NT2/D1 (cell line): ENCODE measurements around the gene RAB11B.
A peak's percentile ranks its signal among the peaks of the same experiment; 100 is the strongest.
"Not testable (repeated sequence)": the region's sequence is repeated elsewhere in the genome, so short reads cannot be mapped to it uniquely, and the experiment has no call there.

Experiments
- DNase-seq: peaks from one replicate; pipeline ENCODE4 v3.0.0-alpha.2; 2011; ENCODE audit warnings: low read depth, low spot score
- H3K27me3 ChIP-seq: 2 replicates; pipeline ENCODE4 v1.6.0; 2011; ENCODE audit warnings: mild to moderate bottlenecking; ENCODE audit not compliant: insufficient read length, insufficient read depth
- H3K36me3 ChIP-seq: 2 replicates; pipeline ENCODE4 v1.6.1; 2011; ENCODE audit warnings: mild to moderate bottlenecking, low read length, mixed read lengths; ENCODE audit not compliant: insufficient read depth, insufficient read length
- H3K4me1 ChIP-seq: 2 replicates; pipeline ENCODE4 v1.5.1; 2011; ENCODE audit not compliant: insufficient read depth, insufficient read length
- H3K4me3 ChIP-seq: 2 replicates; pipeline ENCODE4 v1.5.1; 2011; ENCODE audit warnings: low read depth; ENCODE audit not compliant: insufficient read length
- H3K9ac ChIP-seq: 2 replicates; pipeline ENCODE4 v1.6.0; 2011; ENCODE audit warnings: low read depth; ENCODE audit not compliant: insufficient read length
- H3K9me3 ChIP-seq: 2 replicates; pipeline ENCODE4 v1.5.1; 2011; ENCODE audit warnings: mild to moderate bottlenecking, low read length; ENCODE audit not compliant: insufficient read depth
- SUZ12 ChIP-seq: IDR thresholded peaks from 2 replicates; pipeline ENCODE4 v1.6.1; 2011; ENCODE audit not compliant: insufficient read length, insufficient read depth; ENCODE audit errors: extremely low read depth
- YY1 ChIP-seq: IDR thresholded peaks from 2 replicates; pipeline ENCODE4 v1.6.1; 2011; ENCODE audit not compliant: insufficient read length, insufficient read depth
- ZNF274 ChIP-seq: IDR thresholded peaks from 2 replicates; pipeline ENCODE4 v1.6.1; 2011; ENCODE audit warnings: mild to moderate bottlenecking, low read depth, low read length

The RAB11B gene

DNA sequence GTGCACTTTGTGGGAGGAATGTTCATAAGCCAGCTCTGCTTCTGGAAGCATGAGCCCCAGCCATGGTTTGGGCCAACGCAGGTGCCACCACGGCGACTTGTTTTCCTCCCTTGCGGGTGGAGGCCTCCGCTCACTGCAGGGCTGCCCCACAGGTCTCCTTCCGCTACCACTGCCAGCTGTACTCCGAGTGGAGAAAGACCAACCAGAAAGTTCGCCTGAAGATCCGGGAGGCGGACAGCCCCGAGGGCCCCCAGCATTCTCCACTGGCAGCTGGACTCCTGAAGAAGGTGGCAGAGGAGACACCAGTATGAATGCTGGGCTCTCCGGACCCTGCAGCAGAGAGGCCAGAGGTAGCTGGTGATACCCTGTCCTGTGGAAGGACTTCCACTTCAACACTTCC, 48.1 kb downstream of the RAB11B start:
- Histone ChIP-seq H3K4me3 (no peak overlapping the region), H3K9ac (peak overlapping the region; percentile 38)
- no peak for DNase-seq

DNA sequence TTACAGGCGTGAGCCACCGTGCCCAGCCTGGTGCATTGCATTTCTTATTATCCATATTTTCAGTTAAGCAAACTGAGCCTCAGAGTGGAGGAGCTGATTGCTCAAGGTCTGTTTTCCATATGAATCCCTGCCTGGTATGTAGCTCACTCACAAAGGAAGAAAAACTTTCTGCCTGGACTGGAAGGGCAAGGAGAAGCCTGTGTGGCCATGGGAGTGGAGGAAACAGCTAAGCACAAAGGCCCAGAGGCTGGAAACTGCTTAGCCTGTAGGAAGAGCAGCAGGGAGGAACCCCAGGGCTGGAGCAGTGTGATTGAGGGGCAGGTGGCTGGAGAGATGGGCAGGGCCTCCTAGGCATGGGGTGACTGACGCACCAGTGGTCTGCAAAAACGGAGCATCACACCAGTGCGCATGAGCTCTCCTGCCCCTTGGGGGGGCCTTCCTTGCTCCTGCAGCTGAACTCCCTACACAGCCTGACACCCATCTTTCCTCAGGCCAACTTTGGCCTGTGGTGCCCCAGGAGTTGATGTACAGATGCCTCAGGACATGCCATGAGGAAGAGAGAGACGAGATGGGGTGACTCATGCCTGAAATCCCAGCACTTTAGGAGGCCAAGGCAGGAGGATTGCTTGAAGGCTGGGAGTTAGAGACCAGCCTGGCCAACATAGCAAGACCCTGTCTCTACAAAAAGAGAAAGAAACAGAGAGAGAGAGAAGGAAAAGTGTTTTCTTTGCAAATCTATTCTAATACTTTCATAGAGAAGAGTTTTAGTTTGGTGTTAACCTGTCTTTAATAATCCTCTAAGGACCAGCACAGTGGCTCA, 51.8 kb downstream of the RAB11B start:
- peaks cover 14% of the 10 kb centered on the region for H3K36me3 ChIP-seq
- TF ChIP-seq YY1: no peak
- TF ChIP-seq ZNF274: no peak
- no peak for TF ChIP-seq SUZ12
- no peaks in the 10 kb centered on the region for H3K27me3 ChIP-seq
- no peak overlapping the region for H3K9ac ChIP-seq
- H3K4me3 ChIP-seq: no peak overlapping the region
- no peaks in the 10 kb centered on the region for H3K9me3 ChIP-seq
- peak; percentile 54 for DNase-seq
- peaks cover 15% of the 10 kb centered on the region for H3K4me1 ChIP-seq

More for the DNA sequence above, 48.1 kb downstream of the RAB11B start:
- Histone ChIP-seq H3K36me3 (no peaks in the 10 kb centered on the region), H3K9me3 (no peaks in the 10 kb centered on the region), H3K27me3 (no peaks in the 10 kb centered on the region), H3K4me1 (peaks cover 16% of the 10 kb centered on the region)
- no peak for TF ChIP-seq SUZ12
- TF ChIP-seq YY1: no peak
- no peak for TF ChIP-seq ZNF274

DNA sequence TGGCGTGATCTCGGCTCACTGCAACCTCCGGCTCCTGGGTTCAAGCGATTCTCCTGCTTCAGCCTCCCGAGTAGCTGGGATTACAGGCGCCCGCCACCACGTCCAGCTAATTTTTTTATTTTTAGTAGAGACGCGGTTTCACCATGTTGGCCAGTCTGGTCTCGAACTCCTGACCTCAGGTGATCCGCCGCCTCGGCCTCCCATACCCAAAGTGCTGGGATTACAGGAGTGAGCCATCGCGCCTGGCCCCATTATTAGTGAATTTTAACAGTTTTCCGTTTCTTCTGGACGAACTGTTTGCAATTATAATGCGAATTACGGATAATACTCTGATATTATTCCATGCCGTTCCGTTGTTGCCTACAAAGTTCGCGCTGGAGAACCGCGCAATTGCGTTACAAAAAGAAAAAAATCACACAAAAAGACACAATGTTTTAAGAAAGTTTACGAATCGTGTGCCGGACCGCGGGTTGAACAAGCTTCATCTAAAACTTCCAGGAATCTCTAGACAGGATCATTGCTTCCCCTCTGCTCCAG, 54.0 kb downstream of the RAB11B start:
- not testable (repeated sequence) for H3K9me3 ChIP-seq, H3K4me1 ChIP-seq, DNase-seq, H3K27me3 ChIP-seq
- H3K9ac ChIP-seq: peak overlapping the region; percentile 87
- H3K4me3 ChIP-seq: peak overlapping the region; percentile 100
- peaks cover 33% of the 10 kb centered on the region for H3K36me3 ChIP-seq

DNA sequence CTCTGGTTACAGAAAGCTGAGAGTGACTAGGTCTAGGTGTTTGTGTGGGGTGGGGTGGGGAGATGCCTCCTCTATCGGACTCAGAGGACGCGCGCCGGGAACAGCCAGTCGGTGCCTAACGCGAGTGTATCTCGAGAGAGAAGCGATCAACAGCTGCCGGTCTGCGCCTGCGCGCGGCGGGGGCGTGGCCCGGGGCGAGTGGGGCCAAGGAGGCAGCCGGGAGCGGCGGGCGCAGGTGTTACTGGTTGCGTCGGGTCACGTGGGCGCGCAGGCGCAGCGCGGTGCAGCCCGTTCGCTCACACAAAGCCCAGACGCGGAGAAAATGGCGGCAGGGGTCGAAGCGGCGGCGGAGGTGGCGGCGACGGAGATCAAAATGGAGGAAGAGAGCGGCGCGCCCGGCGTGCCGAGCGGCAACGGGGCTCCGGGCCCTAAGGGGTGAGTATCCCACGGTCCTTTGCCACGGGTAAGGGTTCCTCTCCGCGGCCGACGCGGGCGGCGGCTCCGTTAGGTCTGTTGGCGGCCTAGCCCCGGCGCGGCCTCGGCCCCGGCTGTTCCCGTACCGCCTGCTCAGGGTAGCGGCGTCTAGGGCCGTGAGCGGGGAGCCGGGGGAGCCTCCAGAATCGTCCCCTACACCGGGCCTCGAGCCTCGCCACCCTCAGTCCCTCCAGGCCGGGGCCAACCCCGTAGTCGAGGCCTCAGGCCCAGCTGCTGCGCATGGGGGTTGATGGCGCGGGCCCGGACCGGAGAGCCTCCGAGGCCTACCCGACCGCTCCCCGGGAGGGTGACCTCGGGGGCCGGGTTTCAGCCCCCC, 54.7 kb downstream of the RAB11B start, which contains the start of gene HNRNPM:
TSS of gene HNRNPM (plus strand) at position 299 of the 811 bp plus-strand sequence. CDS start at position 323, 24 bp downstream.
- TF ChIP-seq SUZ12 (no peak), YY1 (peak; percentile 84)
- Histone ChIP-seq H3K9me3 (no peaks in the 10 kb centered on the region), H3K4me1 (peaks cover 4% of the 10 kb centered on the region), H3K9ac (peak within 1 kb of the TSS; percentile 100), H3K36me3 (peaks cover 37% of the 10 kb centered on the region), H3K4me3 (peak within 1 kb of the TSS; percentile 100), H3K27me3 (no peaks in the 10 kb centered on the region)
- DNase-seq: peak; percentile 97

DNA sequence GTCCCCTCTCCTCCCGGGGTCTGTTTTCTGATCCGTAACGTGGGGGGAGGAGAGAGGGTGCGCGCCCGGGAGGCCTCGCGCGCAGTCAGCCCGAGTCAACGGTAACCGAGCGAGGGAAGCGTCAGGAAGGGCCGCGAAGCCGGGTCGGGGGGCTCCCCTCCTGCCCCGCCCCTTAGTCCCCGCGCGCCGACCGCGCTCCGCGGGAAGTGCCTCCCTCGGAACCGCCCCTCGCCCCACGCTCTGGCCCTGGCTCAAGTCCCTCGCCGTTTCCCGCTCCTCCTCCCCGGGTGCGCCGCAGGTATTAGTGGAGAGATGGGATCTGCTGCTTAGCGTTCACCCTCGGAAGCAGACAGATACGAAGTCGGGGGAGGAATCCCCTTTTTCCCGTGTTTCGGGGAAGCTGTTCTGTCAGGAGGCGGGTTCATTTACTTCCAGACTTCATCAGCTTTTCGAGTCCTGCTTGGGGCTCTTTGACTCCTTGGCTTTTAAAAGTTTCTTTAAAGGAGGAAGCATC, 55.4 kb downstream of the RAB11B start:
- Histone ChIP-seq H3K4me3 (peak overlapping the region; percentile 100), H3K9ac (peak overlapping the region; percentile 100), H3K36me3 (peaks cover 42% of the 10 kb centered on the region), H3K9me3 (no peaks in the 10 kb centered on the region), H3K27me3 (no peaks in the 10 kb centered on the region), H3K4me1 (peaks cover 4% of the 10 kb centered on the region)
- TF ChIP-seq ZNF274: no peak
- TF ChIP-seq YY1: no peak
- TF ChIP-seq SUZ12: no peak
- DNase-seq: no peak

DNA sequence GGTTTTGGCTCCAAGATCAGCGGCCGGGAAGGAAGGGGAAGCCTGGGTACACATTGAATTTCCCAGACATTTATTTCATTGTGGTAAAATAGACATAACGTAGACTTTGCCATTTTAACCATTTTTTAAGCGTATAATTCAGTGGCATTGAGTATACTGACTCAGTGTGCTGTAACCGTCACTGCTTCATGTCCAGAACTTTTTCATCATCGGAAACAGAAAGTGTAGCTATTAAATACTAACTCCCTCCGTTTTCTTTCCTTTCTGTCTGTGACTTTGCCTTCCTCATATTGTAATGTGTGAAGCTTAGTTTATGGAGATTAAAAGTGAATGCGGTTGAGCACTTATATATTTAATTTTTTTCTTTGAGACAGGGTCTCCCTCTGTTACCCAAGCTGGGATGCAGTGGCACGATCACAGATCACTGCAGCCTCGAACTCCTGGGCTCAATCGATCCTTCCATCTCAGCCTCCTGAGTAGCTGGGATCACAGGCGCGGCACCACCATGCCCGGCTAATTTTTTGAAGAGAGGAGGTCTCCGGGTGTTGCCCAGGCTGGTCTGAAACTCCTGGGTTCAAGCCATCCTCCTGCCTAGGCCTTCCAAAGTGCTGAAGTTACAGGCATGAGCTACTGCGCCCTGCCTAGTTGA, 56.0 kb downstream of the RAB11B start:
- Histone ChIP-seq H3K9me3 (no peaks in the 10 kb centered on the region), H3K4me3 (peak overlapping the region; percentile 100)

More for the DNA sequence above, 56.0 kb downstream of the RAB11B start:
- Histone ChIP-seq H3K4me1 (peaks cover 4% of the 10 kb centered on the region), H3K36me3 (peaks cover 42% of the 10 kb centered on the region), H3K27me3 (no peaks in the 10 kb centered on the region), H3K9ac (peak overlapping the region; percentile 100)
- no peak for DNase-seq
- no peak for TF ChIP-seq ZNF274
- TF ChIP-seq SUZ12: no peak
- no peak for TF ChIP-seq YY1
